NCI-H1694 (cell line): ENCODE measurements around the gene SPAG16.

Experiments used
- DNase-seq: peaks from one replicate; lab custom pipeline; 2025; lab: John Stamatoyannopoulos, UW

The SPAG16 gene

GRCh38 chr2:214286011-214286410, 1001.7 kb downstream of the SPAG16 start:
- no peak for DNase-seq

GRCh38 chr2:214293593-214293992, 1009.3 kb downstream of the SPAG16 start:
- DNase-seq, result no peak

GRCh38 chr2:214294426-214294825, 1010.2 kb downstream of the SPAG16 start:
- no peak for DNase-seq

- DNase-seq, result no peak
These were observed 1013.2 kb downstream of the SPAG16 start for GRCh38 chr2:214297423-214297822.

- no peak for DNase-seq
These were observed 1026.1 kb downstream of the SPAG16 start for GRCh38 chr2:214310319-214310718.

- no peak for DNase-seq
These were observed 1026.8 kb downstream of the SPAG16 start for GRCh38 chr2:214311031-214311533.

- DNase-seq, result no peak
These were observed 1027.9 kb downstream of the SPAG16 start for GRCh38 chr2:214311931-214312749.

- DNase-seq, result no peak
These were observed 1031.1 kb downstream of the SPAG16 start for GRCh38 chr2:214315324-214315723.

GRCh38 chr2:214320211-214320610, 1035.9 kb downstream of the SPAG16 start:
- DNase-seq, result no peak

GRCh38 chr2:214322662-214323061, 1038.4 kb downstream of the SPAG16 start:
- DNase-seq, result no peak

GRCh38 chr2:214325404-214325803, 1041.1 kb downstream of the SPAG16 start:
- no peak for DNase-seq

GRCh38 chr2:214328941-214329340, 1044.7 kb downstream of the SPAG16 start:
- DNase-seq, result no peak

GRCh38 chr2:214341646-214342045, 1057.4 kb downstream of the SPAG16 start:
- no peak for DNase-seq

GRCh38 chr2:214358506-214358905, 1074.2 kb downstream of the SPAG16 start:
- no peak for DNase-seq

- DNase-seq, result no peak
These were observed 1076.9 kb downstream of the SPAG16 start for GRCh38 chr2:214361116-214361515.

GRCh38 chr2:214365549-214365948, 1081.3 kb downstream of the SPAG16 start:
- no peak for DNase-seq

- DNase-seq, result no peak
These were observed 1082.9 kb downstream of the SPAG16 start for GRCh38 chr2:214367171-214367570.

GRCh38 chr2:214376618-214377285, 1092.5 kb downstream of the SPAG16 start:
- DNase-seq, result no peak

GRCh38 chr2:214377286-214377624, 1093.0 kb downstream of the SPAG16 start:
- no peak for DNase-seq

- no peak for DNase-seq
These were observed 1094.3 kb downstream of the SPAG16 start for GRCh38 chr2:214378455-214379103.

GRCh38 chr2:214379227-214379626, 1095.0 kb downstream of the SPAG16 start:
- no peak for DNase-seq

GRCh38 chr2:214380681-214381080, 1096.4 kb downstream of the SPAG16 start:
- DNase-seq, result no peak

GRCh38 chr2:214382229-214382628, 1098.0 kb downstream of the SPAG16 start:
- DNase-seq, result no peak
